Loucy (cell line): ENCODE data around the gene SEPTIN7.

ENCODE experiments used
- H2AFZ ChIP-seq: fragments of 200-600 bp; sonication (generic); 2 replicates; pipeline ENCODE4 v1.6.0; 2016; ENCODE audit warnings: antibody characterized with exemption, mild to moderate bottlenecking, low read length, moderate library complexity
- H3F3A ChIP-seq: fragments of 200-600 bp; 2 replicates; pipeline ENCODE4 v1.6.0; 2016; ENCODE audit warnings: antibody characterized with exemption, low read depth, mild to moderate bottlenecking
- H3K27me3 ChIP-seq: fragments of 200-600 bp; sonication (generic); 2 replicates; pipeline ENCODE4 v1.6.1; 2014; ENCODE audit warnings: low read length, mild to moderate bottlenecking; ENCODE audit not compliant: insufficient read depth, poor library complexity, severe bottlenecking
- H3K36me3 ChIP-seq: fragments of 200-600 bp; sonication (generic); 2 replicates; pipeline ENCODE4 v1.6.1; 2016; ENCODE audit warnings: low read length; ENCODE audit not compliant: insufficient read depth
- H3K4me1 ChIP-seq: fragments of 200-600 bp; sonication (generic); 2 replicates; pipeline ENCODE4 v1.5.1; 2014; ENCODE audit warnings: low read length, mild to moderate bottlenecking; ENCODE audit not compliant: insufficient read depth, poor library complexity, severe bottlenecking
- H3K4me2 ChIP-seq: fragments of 200-600 bp; sonication (generic); 2 replicates; pipeline ENCODE4 v1.6.0; 2014; ENCODE audit warnings: antibody characterized with exemption, low read length, low read depth, mild to moderate bottlenecking; ENCODE audit not compliant: poor library complexity, severe bottlenecking
- H3K4me3 ChIP-seq: fragments of 200-600 bp; sonication (generic); 2 replicates; pipeline ENCODE4 v1.5.1; 2014; ENCODE audit warnings: low read length, mild to moderate bottlenecking, mixed read lengths; ENCODE audit not compliant: poor library complexity, severe bottlenecking
- H3K79me2 ChIP-seq: fragments of 200-600 bp; sonication (generic); 2 replicates; pipeline ENCODE4 v1.6.1; 2014; ENCODE audit warnings: low read length; ENCODE audit not compliant: insufficient read depth
- H3K9ac ChIP-seq: fragments of 200-600 bp; sonication (generic); 2 replicates; pipeline ENCODE4 v1.6.0; 2014; ENCODE audit warnings: mild to moderate bottlenecking, low read depth, low read length, moderate library complexity; ENCODE audit not compliant: poor library complexity, severe bottlenecking
- H3K9me2 ChIP-seq: fragments of 200-600 bp; sonication (generic); replicated peaks from 2 replicates; pipeline ENCODE4 v1.6.1; 2016; ENCODE audit warnings: low read depth, low read length, mixed read lengths
- H3K9me3 ChIP-seq: fragments of 200-600 bp; sonication (generic); 2 replicates; pipeline ENCODE4 v1.6.1; 2014; ENCODE audit warnings: mild to moderate bottlenecking, antibody characterized with exemption, low read length, low read depth; ENCODE audit not compliant: insufficient read depth
- H4K20me1 ChIP-seq: fragments of 200-600 bp; sonication (generic); 2 replicates; pipeline ENCODE4 v1.6.0; 2014; ENCODE audit warnings: antibody characterized with exemption, low read length, mild to moderate bottlenecking; ENCODE audit not compliant: insufficient read depth, poor library complexity, severe bottlenecking
- EZH2phosphoT487 ChIP-seq: fragments of 200-600 bp; IDR thresholded peaks from 2 replicates; pipeline ENCODE4 v1.6.1; 2018; ENCODE audit warnings: antibody characterized with exemption, mild to moderate bottlenecking, moderate library complexity, borderline replicate concordance
- TF ChIP-seq, protein P1 (sequence below): fragments of 200-600 bp; sonication (generic); conservative IDR thresholded peaks from 2 replicates; pipeline ENCODE4 v1.5.1; 2014; ENCODE audit warnings: mild to moderate bottlenecking, antibody characterized with exemption, low read length

The SEPTIN7 gene

DNA sequence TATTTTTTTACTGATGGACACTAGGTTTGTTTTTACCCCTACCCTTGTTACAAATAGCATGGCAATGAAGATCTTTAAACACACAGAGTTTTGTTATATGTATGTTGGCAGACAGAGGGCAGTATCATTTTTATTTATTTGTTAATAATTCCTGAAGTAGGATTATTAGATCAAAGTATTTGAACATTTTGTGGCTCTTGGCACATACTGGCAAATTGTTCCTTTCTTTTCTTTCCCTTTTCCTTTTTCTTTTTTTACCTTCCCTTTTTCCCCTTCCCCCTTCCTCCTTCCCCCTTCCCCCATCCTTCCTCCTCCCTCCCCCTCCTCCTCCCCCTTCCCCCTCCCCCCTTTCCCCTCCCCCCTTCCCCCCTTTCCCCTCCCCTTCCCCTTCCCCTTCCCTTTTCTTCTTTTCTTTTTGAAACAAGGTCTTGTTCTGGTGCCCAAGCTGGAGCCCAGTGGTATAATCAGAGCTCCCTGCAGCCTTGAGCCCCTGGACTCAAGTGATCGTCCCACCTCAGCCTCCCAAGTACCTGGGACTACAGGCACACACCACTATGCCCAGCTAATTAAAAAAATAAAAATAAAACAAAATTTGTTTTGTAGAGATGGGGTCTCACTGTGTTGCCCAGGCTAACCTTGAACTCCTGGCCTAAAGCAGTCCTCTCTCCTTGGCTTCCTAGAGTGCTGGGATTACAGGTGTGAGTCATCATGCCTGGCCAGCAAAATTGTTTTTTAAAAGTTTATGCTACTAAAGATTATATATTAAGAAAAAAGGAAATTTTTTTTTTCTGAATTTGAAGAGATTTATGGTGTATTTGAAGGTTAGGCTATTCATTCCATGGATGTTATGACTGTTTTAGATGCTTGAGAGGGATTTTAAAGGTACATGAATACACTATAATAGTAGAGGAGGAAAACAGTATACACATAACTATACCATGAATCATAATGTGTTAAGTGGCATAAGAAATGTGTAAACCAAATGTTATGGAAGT, 39.3 kb downstream of the SEPTIN7 start:
- Histone ChIP-seq H3K4me1 (no peaks in the 10 kb centered on the region), H3K27me3 (no peaks in the 10 kb centered on the region), H4K20me1 (peaks cover 78% of the 10 kb centered on the region), H3F3A (no peaks in the 10 kb centered on the region), H3K4me3 (no peak overlapping the region), H3K9ac (no peak overlapping the region), H3K9me3 (no peaks in the 10 kb centered on the region), H3K36me3 (peaks cover 72% of the 10 kb centered on the region), H3K9me2 (no peaks in the 10 kb centered on the region), H2AFZ (no peak overlapping the region), H3K4me2 (no peak overlapping the region), H3K79me2 (peaks cover 95% of the 10 kb centered on the region)
- TF ChIP-seq, protein P1, sequence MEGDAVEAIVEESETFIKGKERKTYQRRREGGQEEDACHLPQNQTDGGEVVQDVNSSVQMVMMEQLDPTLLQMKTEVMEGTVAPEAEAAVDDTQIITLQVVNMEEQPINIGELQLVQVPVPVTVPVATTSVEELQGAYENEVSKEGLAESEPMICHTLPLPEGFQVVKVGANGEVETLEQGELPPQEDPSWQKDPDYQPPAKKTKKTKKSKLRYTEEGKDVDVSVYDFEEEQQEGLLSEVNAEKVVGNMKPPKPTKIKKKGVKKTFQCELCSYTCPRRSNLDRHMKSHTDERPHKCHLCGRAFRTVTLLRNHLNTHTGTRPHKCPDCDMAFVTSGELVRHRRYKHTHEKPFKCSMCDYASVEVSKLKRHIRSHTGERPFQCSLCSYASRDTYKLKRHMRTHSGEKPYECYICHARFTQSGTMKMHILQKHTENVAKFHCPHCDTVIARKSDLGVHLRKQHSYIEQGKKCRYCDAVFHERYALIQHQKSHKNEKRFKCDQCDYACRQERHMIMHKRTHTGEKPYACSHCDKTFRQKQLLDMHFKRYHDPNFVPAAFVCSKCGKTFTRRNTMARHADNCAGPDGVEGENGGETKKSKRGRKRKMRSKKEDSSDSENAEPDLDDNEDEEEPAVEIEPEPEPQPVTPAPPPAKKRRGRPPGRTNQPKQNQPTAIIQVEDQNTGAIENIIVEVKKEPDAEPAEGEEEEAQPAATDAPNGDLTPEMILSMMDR: peak; percentile 19; the same call in 1 of the 2 replicates
- no peak for TF ChIP-seq EZH2phosphoT487

DNA sequence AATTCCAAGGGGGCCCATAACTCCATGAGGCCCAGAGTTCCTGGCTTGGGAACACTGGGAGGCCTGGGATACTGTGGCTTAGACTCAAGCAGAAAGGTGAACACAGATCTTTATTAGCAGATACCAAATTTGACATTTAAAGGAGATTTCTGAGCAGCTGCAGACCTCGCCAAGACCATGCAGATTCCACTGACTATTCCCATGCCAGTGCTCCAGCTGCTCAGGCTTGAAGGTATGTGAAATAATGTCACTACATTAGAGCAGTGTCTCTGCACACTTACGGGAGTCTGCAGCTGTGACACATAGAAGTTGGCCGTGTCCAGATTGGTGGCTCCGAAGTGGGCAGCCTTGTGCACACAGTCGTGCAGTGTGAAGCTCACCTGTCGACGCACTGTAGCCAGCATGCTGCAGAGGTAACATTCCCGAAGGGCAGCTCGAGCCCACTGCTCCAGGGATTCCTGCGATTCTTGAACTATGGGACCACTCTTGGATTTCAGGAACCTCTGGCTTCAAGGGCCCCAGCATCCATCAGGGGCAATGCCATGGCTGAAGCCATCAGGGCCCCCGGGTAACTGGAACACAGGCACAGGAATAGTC, 46.1 kb downstream of the SEPTIN7 start:
- TF ChIP-seq, protein P1: no peak
- TF ChIP-seq EZH2phosphoT487: no peak
- Histone ChIP-seq H3K9me2 (no peaks in the 10 kb centered on the region), H3F3A (no peaks in the 10 kb centered on the region), H3K79me2 (peaks cover 96% of the 10 kb centered on the region), H4K20me1 (peaks cover 86% of the 10 kb centered on the region), H3K9ac (no peak overlapping the region), H3K4me3 (no peak overlapping the region), H3K4me2 (no peak overlapping the region), H3K4me1 (no peaks in the 10 kb centered on the region), H2AFZ (no peak overlapping the region), H3K27me3 (no peaks in the 10 kb centered on the region), H3K36me3 (peaks cover 72% of the 10 kb centered on the region; the same call in 1 of the 2 replicates), H3K9me3 (no peaks in the 10 kb centered on the region)

DNA sequence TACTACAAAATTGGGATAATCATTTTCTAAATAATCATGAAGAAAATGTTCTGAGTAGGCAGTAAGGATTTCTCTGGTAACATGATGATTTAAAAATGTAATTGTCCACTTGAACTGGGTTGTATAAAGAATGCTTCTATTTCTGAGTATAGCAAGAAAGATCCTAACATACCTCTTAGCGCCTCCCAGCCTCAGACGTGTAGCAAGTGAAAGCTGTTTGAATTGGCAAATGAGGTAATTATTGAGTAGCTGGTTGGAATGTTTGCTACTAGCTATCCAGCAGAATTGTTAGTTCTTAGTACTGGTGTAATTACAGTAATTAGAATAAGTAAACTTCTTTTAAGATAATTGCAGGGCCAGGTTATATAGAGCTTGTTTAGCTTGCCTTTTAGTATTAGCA, 47.9 kb downstream of the SEPTIN7 start:
- Histone ChIP-seq H3K79me2 (peaks cover 96% of the 10 kb centered on the region), H3K9ac (no peak overlapping the region), H3K9me2 (no peaks in the 10 kb centered on the region), H2AFZ (no peak overlapping the region), H3K4me1 (no peaks in the 10 kb centered on the region), H3K27me3 (no peaks in the 10 kb centered on the region), H4K20me1 (peaks cover 77% of the 10 kb centered on the region), H3K36me3 (peaks cover 72% of the 10 kb centered on the region; the same call in 1 of the 2 replicates), H3K4me3 (no peak overlapping the region), H3F3A (no peaks in the 10 kb centered on the region), H3K4me2 (no peak overlapping the region), H3K9me3 (no peaks in the 10 kb centered on the region)
- TF ChIP-seq EZH2phosphoT487: no peak
